A673 (cell line): ENCODE results near the gene GPR26.

Experiments
- CTCF ChIP-seq: fragments of 300-800, 200-600 bp; sonication (generic); conservative IDR thresholded peaks from 2 replicates; pipeline ENCODE4 v1.5.1; 2017; ENCODE audit warnings: low read depth, mild to moderate bottlenecking, antibody characterized with exemption, low read length, moderate library complexity, mixed read lengths
- EZH2 ChIP-seq: fragments of 200-600 bp; sonication (generic); IDR thresholded peaks from 2 replicates; pipeline ENCODE4 v1.6.1; 2017; ENCODE audit warnings: borderline replicate concordance, low read depth, mild to moderate bottlenecking, mixed read lengths, antibody characterized with exemption, low read length; ENCODE audit not compliant: poor library complexity, severe bottlenecking

GRCh38 chr10:123717336-123717735, 51.2 kb downstream of the GPR26 start:
- TF ChIP-seq CTCF (no peak), EZH2 (no peak)
